Activated CD8-positive, alpha-beta memory T cell treated with anti-CD3 and anti-CD28 coated beads, Interleukin-2, amount 50 U/mL, for 48 hours (primary cell): ENCODE data around the gene SLC38A10.
A peak's percentile ranks its signal among the peaks of the same experiment; 100 is the strongest.

Experiments used
- DNase-seq: peaks from one replicate; pipeline ENCODE4 v3.0.0-alpha.2; 2020

SLC38A10 gene

GRCh38 chr17:81330884-81331245 lies 35.8 kb upstream of the SLC38A10 start:
- no peak for DNase-seq

- no peak for DNase-seq
These were observed 35.1 kb upstream of the SLC38A10 start for GRCh38 chr17:81329927-81330883.

GRCh38 chr17:81328978-81329926 lies 34.1 kb upstream of the SLC38A10 start:
- DNase-seq = no peak

- DNase-seq = no peak
These were observed 33.4 kb upstream of the SLC38A10 start for GRCh38 chr17:81328489-81328888.

- DNase-seq = no peak
These were observed 30.7 kb upstream of the SLC38A10 start for GRCh38 chr17:81325714-81326358.

- no peak for DNase-seq
These were observed 30.0 kb upstream of the SLC38A10 start for GRCh38 chr17:81324851-81325713.

GRCh38 chr17:81324177-81324850 lies 29.2 kb upstream of the SLC38A10 start:
- DNase-seq = no peak

- no peak for DNase-seq
These were observed 28.3 kb upstream of the SLC38A10 start for GRCh38 chr17:81323411-81323868.

- no peak for DNase-seq
These were observed 27.9 kb upstream of the SLC38A10 start for GRCh38 chr17:81323083-81323369.

GRCh38 chr17:81322271-81323082 lies 27.4 kb upstream of the SLC38A10 start:
- DNase-seq = peak; percentile 80

- no peak for DNase-seq
These were observed 23.0 kb upstream of the SLC38A10 start for GRCh38 chr17:81317961-81318605.

- no peak for DNase-seq
These were observed 22.4 kb upstream of the SLC38A10 start for GRCh38 chr17:81317530-81317821.

GRCh38 chr17:81315885-81316391 lies 20.8 kb upstream of the SLC38A10 start:
- no peak for DNase-seq

- no peak for DNase-seq
These were observed 20.2 kb upstream of the SLC38A10 start for GRCh38 chr17:81315129-81315884.

GRCh38 chr17:81314398-81315081 lies 19.4 kb upstream of the SLC38A10 start:
- no peak for DNase-seq

- DNase-seq = no peak
These were observed 18.8 kb upstream of the SLC38A10 start for GRCh38 chr17:81313776-81314397.

- no peak for DNase-seq
These were observed 17.7 kb upstream of the SLC38A10 start for GRCh38 chr17:81312624-81313325.

GRCh38 chr17:81311946-81312345 lies 16.8 kb upstream of the SLC38A10 start:
- DNase-seq = no peak
